Right lobe of liver (tissue), 6 donors: ENCODE data around the gene TRIM63. TPM values are rescaled to one million over a fixed set of nuclear protein-coding genes. Genes with fewer than 3 reads are reported as not detected.

Experiments
- ATAC-seq, 4 donors: fragments of 200-7000 bp; cut with Tn5 transposase; one replicate each; pipeline ENCODE4 v1.9.1; 2020; ENCODE audit warnings: mild to moderate bottlenecking in 4 of 4, moderate library complexity in 4 of 4
- DNase-seq, 3 donors: peaks; one replicate each; pipeline ENCODE4 v3.0.0-alpha.2; 2020
- H3K27ac ChIP-seq, 3 donors: fragments of 200-600 bp; one replicate each; pipeline ENCODE4 v1.8.0; 2022
- H3K27me3 ChIP-seq, 2 donors: fragments of 200-600 bp; one replicate each; pipeline ENCODE4 v1.8.0; 2022
- H3K36me3 ChIP-seq, 4 donors: fragments of 200-600 bp; sonication (generic) in 1 of 4; one replicate each; pipeline versions ENCODE4 v1.5.1 to v1.8.0; 2017 to 2022; ENCODE audit warnings: control low read depth in 1 of 4
- H3K4me1 ChIP-seq, 4 donors: fragments of 200-600 bp; sonication (generic) in 1 of 4; one replicate each; pipeline versions ENCODE4 v1.5.1 to v1.8.0; 2017 to 2022; ENCODE audit warnings: control low read depth in 1 of 4
- H3K4me3 ChIP-seq, 3 donors: fragments of 200-600 bp; one replicate each; pipeline ENCODE4 v1.8.0; 2022
- H3K9me3 ChIP-seq, 4 donors: fragments of 200-600 bp; sonication (generic) in 1 of 4; one replicate each; pipeline versions ENCODE4 v1.5.1 to v1.8.0; 2017 to 2022; ENCODE audit warnings: control low read depth in 1 of 4
- CTCF ChIP-seq, 4 donors: fragments of 200-600 bp in 3 of 4; fragments of 450-650 bp in 1 of 4; IDR thresholded peaks; one replicate each; pipeline versions ENCODE4 v1.5.1 to v1.8.0; 2016 to 2022; ENCODE audit warnings: antibody characterized with exemption in 4 of 4, mild to moderate bottlenecking in 2 of 4
- POLR2A ChIP-seq: fragments of 450-650 bp; IDR thresholded peaks from one replicate; pipeline ENCODE4 v1.6.1; 2017; ENCODE audit warnings: antibody characterized with exemption, mild to moderate bottlenecking
- WGBS: methylation state at CpG from one replicate; pipeline ENCODE4 v1.1.6; 2018; ENCODE audit warnings: low coverage, low lambda C conversion rate; ENCODE audit not compliant: insufficient coverage; ENCODE audit errors: missing lambda C conversion rate; 5-methylcytosine and 5-hydroxymethylcytosine counted together
- intact Hi-C, 2 donors: fragments of 100-400 bp; cut with DNase I; formaldehyde crosslinking; loops; one replicate each; pipeline versions ENCODE4 v1.11.2 to v1.14.1; 2022
- total RNA-seq, 6 experiments: library from RNA; depleted of rRNA in 2 of 6; stranded (reverse); fragments of >200 nt in 2 of 6; fragmentation: NEBNext Ultra II Directional in 3 of 6; extraction: Animal tissue kit (Norgen Biotek cat#: 25700) in 3 of 6; gene quantifications; one replicate each; pipeline versions ENCODE4 v1.1.0 to v1.2.4, GENCODE V29; 2016 to 2023
- donor health status: DM: no; HTN: yes; CAD: no.
- donor health status: DM: no; HTN: no; CAD: no.
- donor health status: DM: no; HTN: no; CAD: no.
- donor health status: DM: no; HTN: yes; CAD: no.
- donor health status: DM: no; HTN: yes; CAD: no.

TRIM63 gene
- total RNA-seq, 6 experiments from 2014 or later = 0.18 to 3.5 (median 0.49) TPM; not detected in 3

DNA sequence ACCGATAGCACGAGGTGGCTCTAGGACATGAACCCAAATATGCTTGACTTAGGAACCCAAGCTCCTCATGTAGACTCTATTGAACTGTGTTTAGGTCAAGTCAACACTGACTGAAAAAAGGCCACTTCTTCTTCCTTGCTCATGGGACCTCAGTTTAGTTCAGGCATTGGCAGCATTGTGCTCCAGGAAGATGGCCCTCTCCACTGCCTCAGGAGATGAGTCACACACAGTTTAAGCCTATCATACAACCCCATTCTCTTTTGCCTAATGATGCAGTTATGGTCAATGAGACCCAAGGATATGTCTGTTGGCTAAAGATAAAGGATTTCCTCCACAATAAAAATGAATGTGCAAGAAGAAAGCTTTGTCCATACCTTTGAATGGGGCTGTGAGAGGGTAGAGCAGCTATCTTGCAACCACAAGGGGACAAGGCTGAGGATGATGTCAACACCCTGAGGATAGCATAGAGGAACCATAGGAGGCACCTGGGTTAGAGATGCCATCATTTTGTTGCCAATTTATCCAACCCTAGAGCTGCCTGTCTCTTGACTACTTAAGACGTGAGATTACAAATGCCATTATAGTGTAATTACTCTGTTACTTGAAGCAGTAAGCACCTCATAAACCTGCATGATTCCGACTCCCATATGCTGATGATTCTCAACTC is 3.0 kb upstream of the TRIM63 start:
- Histone ChIP-seq H3K9me3 (no peaks in the 10 kb centered on the region), H3K27ac (no peak overlapping the region), H3K27me3 (no peaks in the 10 kb centered on the region), H3K4me3 (no peak overlapping the region), H3K36me3 (no peaks in the 10 kb centered on the region), H3K4me1 (peaks cover 0 to 10% (median 4%) of the 10 kb centered on the region in 4 donors)
- no peak for ATAC-seq
- WGBS = 100% methylated on average over 3 of the region's 4 CpGs
- TF ChIP-seq POLR2A (no peak), CTCF (IDR thresholded peaks at IDR 0.05) (no peak)
- intact Hi-C loops = no loop called here
- no peak for DNase-seq

DNA sequence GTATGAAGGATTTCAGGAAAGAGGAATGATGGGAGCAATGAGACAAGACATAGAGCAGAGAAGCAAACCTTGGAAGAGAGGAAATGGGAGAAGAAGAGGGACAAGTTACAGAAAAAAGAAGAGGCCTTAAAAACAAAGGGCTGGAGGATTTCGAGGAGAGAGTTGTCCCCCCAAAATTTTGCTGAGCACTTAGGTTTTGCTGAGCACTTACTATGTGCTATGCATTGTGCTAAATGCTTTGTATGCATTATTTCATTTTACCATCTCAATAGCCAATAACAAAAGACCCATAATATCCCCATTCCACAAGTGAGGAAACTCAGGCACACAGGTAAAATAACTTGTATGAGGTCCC is 2.5 kb upstream of the TRIM63 start:
- intact Hi-C loops = no loop called here
- Histone ChIP-seq H3K27me3 (no peaks in the 10 kb centered on the region), H3K27ac (no peak overlapping the region), H3K4me1 (peaks cover 0 to 10% (median 4%) of the 10 kb centered on the region in 4 donors), H3K36me3 (no peaks in the 10 kb centered on the region), H3K9me3 (no peaks in the 10 kb centered on the region), H3K4me3 (no peak overlapping the region)
- 75% methylated on average over 1 of the region's 1 CpG for WGBS
- no peak for ATAC-seq
- no peak for DNase-seq
- no peak for TF ChIP-seq CTCF (IDR thresholded peaks at IDR 0.05)
- no peak for TF ChIP-seq POLR2A

GRCh38 chr1:26066857-26067256 is 573 bp downstream of the TRIM63 start:
- no peak for ATAC-seq
- WGBS = 64% methylated on average over 3 of the region's 4 CpGs
- Histone ChIP-seq H3K36me3 (no peaks in the 10 kb centered on the region), H3K4me3 (no peak overlapping the region), H3K4me1 (no peaks in the 10 kb centered on the region), H3K27ac (no peak overlapping the region), H3K9me3 (no peaks in the 10 kb centered on the region), H3K27me3 (no peaks in the 10 kb centered on the region)
- no peak for TF ChIP-seq POLR2A
- no peak for TF ChIP-seq CTCF (IDR thresholded peaks at IDR 0.05)
- intact Hi-C loops = no loop called here
- DNase-seq = no peak

- Histone ChIP-seq H3K4me3 (no peak overlapping the region), H3K9me3 (no peaks in the 10 kb centered on the region), H3K4me1 (no peaks in the 10 kb centered on the region), H3K27me3 (no peaks in the 10 kb centered on the region), H3K27ac (no peak overlapping the region), H3K36me3 (no peaks in the 10 kb centered on the region)
- 51% methylated on average over 5 of the region's 15 CpGs for WGBS
- ATAC-seq (no peak), DNase-seq (no peak)
- no peak for TF ChIP-seq POLR2A
- no peak for TF ChIP-seq CTCF (IDR thresholded peaks at IDR 0.05)
- intact Hi-C loops = no loop called here
Measured at GRCh38 chr1:26066160-26066559, 1.3 kb downstream of the TRIM63 start.

GRCh38 chr1:26064553-26064952 is 2.9 kb downstream of the TRIM63 start:
- H3K36me3 ChIP-seq = no peaks in the 10 kb centered on the region
- DNase-seq (no peak), ATAC-seq (no peak)
- no peaks in the 10 kb centered on the region for H3K27me3 ChIP-seq
- H3K9me3 ChIP-seq = no peaks in the 10 kb centered on the region
- 74% methylated on average over 3 of the region's 3 CpGs for WGBS
- TF ChIP-seq POLR2A = no peak
- TF ChIP-seq CTCF (IDR thresholded peaks at IDR 0.05) = no peak
- H3K4me1 ChIP-seq = no peaks in the 10 kb centered on the region
- no peak overlapping the region for H3K27ac ChIP-seq
- intact Hi-C loops = no loop called here
- H3K4me3 ChIP-seq = no peak overlapping the region
